NCI-H2171 treated with DMSO at 0.1 percent for 48 hours (cell line): ENCODE data around the gene KRT6A.

Experiments
- DNase-seq: peaks from one replicate; lab custom pipeline; 2025; lab: John Stamatoyannopoulos, UW

The KRT6A gene

DNA sequence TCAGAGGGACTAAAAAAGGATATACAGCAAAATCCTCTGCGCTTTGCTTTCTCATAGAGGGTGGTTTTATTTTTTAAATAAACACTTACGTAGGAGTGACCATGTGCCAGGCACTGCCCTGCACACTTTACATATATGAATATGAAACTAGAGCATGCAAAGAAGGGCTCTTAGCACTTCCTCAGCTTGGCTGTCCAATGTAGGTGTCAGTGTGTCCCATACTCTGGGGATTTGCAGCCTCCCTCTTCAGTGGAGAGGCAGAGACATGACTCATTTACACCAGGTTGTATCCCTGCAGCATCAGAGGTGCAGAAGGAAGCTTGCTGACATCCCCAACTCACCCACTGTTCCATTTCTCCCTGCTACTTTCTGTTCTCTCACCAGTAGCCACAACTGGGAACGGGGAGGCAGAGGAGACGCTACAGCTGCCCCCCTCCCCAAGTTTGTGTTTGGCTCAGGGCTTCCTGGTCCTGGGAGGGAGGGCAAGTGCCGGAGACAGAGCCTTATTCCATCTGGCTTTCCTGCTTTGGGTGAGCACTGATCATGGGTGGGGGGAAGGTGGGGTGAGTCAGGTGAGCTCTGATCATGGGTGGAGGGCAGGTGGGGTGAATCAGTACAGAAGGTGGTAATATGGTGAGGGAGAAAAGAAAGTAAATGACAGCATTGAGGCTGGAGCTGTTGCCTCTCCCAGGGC is 32.0 kb upstream of the KRT6A start:
- DNase-seq: no peak

DNA sequence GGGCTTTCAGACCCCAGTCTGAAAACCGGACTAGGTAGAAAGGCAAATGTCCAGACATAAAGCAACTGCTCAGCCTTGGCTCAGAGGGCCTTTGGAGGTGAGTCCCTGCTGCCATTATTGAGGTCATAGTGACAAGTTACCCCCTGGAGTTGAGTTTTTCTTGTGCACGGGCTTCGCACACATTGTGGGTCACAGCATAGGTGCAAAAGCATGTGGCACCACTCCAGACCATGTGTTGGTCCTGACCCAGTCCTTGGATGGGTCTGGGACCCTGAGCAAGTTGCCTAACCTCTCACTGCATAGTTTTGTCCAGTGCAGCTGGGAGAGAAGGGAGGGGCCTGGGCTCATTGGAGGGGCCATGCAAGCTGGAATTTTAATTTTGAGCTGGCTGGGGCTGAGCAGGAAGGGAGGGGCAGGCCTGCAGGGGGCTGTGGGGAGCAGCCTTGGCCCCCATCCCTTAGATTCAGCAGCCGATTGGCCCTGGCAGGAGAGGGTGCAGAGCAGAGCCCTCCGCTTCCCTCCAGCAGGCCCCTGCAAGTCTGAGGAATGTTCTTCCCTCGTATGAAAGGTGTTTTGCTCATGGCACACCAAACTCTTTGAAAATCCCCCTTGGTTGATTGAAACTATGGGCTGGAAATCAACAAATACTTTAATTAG is 31.3 kb upstream of the KRT6A start:
- no peak for DNase-seq

DNA sequence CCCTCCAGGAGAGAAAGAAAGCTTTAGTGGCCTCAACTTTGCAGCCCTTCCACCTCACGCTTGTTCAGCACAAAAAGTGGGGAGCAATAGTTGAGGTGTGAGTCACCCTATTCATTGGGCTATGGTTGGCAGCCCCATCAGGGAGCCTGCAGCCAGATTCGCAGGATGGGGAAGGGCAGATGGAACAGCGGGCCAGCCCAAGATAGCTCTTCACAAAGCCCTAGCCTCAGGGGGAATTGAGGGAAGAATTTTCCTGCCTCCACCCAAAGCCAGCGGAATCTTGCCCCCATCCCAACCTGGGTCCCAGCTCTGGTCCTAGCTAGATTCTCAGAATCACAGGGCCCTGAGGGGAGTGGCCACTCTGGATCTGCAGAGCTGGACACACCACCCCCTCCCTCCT is 30.8 kb upstream of the KRT6A start:
- DNase-seq: no peak

DNA sequence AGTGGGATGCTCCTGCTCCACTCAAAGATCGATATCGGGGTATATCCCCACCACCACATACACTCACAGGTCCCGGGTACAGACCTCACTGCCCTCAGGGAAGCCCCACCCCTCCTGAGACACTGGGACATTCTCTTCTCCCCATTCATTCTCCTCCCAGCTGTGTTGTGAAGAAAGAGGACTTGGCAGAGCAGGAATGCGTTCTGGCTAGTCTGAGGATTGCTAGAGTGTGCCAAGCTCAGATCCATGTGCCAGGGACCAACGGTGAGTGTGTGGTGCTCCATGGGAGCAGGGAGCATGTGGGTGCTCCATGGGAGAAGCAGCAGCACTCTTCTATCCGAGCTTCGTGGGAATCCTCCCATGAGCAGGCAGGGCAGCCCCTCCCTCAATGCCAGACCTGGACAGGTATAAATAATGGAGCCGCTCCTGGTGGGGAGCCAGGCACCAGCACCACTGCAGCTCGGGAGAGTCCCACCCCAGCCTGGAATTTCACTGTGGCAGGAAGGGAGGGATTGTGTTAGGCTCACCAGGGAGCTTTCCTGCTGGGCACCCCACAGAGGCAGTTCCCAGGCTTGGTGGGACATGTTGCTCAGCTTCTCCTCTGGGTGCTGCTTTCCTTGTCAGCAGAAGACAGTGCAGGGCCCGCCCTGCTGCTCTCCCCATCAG is 29.4 kb upstream of the KRT6A start:
- no peak for DNase-seq

DNA sequence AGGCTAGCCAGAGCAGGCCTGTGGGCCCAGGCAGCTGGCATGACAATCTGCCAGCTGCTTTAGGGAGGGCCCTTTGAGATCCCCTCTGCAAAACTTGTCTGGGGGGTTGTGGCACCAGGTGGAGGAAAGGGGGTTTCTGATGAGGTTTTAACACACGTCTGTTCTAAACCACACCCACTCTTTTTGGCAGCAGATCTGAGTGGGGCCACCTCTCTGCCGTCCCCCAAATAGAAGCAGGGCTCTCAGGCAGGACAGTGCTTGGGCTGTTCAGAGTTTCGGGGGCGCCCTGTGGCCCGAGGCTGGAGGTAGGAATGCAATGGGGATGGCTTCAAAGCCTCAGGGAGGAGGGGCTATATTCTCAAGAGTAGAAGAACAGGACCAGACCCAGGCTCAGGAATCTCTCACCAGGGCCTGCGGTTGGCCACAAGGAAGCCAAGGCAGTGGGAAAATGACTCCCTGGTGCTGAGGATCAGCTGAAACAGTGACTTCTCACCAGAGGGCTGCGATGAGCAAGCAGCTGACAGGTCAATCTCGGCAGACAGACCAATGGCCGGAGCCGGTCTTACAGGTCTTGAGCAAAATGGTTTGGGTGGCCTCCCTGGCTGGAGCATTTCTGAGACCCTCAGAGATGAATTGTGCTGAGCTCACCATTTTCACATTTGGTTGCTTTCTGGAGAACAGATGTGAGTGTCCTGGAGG is 28.7 kb upstream of the KRT6A start:
- peak; percentile 67 for DNase-seq

DNA sequence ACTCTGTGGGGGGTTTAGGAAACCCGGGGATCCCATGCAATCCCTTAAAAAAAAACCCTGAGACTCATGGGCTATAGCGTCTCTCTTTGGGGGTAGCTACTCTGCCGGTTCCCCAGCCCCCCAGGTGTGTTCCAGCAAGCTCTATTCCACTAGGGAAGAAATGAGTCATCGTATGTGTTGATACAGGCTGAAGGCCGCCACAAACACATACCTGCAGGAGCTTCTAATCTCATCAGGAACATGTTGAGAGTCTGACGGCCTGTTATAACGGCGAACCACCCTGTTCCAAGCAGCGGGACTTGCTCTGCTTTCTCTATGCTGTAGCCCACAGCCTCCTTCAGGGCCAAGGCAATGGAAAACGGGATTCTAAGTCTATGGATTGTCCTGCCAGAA is 28.1 kb upstream of the KRT6A start:
- no peak for DNase-seq

DNA sequence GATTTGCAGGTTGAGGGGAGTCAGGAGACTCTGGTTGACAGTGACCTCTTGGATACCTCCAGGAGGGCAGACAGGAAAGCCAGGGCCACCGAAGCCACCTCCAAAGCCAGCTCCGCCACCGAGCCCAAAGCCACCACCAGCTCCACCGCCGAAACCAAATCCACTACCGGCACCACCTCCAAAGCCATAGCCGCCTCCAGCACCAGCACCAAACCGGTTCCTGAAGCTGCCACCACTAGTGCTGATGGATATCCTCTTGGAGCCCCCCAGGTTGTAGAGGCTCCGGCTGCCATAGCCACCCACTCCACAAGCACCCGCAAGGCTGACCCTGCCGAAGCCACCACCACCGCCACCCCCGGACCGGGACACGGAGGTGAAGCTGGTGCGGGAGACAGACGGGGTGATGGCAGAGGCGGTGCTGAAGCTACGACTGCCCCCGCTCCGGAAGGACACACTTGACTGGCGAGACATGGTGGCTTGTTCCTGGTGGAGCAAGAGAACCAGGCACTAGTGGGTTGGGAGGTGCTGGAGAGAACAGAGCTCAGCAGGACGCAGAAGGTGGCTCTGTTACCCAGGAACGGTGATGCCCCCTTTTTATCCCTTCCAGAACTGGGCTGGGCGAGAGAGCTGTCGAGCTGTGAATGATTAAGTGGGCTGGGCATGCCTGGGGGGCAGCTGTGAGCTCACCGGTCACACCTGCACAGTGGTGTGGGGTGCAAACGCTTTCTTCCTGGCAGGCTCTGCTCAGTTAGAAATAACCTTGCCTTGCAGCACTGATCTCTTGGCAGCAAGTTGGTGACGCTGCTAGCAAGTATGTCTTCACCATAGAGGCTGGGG is 27.0 kb upstream of the KRT6A start, which contains the start of gene KRT5:
Gene KRT5, minus strand, starts transcription at position 569 of the 837 bp plus-strand sequence. Its CDS starts 98 bp downstream, at position 471.
- no peak for DNase-seq

DNA sequence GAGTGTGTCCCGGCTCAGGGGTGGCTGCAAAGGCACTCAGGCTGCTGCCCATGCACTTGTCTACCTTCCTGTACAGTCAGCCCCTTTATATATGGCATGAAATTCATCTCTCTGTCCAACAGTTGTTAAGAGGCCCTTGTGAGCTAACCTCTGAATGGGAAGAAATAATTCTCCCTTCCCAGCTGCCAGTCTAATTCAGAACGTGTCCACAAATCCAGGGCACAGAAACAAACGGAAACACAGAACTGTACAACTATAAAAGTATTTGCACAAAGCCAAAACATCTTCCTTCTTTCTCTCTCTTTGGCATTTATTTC is 26.3 kb upstream of the KRT6A start:
- DNase-seq: no peak

DNA sequence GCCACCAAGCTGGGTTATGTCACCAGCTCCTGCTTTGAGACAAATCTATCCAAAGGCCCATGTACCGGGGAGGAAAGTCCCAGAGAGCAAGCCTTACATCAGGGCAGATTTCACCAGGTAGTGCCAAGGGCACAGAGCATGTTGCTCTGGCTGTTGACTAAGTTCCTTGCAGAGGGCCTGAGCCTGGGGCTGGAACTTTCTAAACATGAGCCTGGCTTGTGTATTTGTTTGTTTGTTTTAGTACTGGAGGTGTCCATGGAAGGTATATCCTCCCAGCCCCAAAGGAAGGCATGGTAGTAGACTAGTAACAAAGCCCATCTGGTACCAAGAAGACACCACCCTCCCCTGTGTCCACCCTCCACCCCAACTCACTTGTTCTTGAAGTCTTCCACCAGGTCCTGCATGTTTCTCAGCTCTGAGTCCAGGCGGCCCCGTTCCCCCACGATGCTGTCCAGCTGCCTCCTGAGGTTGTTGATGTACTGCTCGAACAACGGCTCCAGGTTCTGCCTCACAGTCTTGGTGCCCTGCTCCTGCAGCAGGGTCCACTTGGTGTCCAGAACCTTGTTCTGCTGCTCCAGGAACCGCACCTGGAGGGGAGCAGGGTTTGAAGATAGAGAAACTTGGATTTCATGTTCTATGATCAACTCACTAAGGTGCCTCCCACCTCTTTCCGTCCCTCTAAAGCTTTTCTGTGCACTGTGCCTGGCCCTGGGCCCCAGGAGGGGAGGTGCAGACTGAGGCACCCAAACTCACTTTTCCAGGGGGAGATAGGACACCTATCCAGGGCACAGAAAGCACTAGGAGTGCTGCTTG is 25.7 kb upstream of the KRT6A start:
- DNase-seq: no peak

DNA sequence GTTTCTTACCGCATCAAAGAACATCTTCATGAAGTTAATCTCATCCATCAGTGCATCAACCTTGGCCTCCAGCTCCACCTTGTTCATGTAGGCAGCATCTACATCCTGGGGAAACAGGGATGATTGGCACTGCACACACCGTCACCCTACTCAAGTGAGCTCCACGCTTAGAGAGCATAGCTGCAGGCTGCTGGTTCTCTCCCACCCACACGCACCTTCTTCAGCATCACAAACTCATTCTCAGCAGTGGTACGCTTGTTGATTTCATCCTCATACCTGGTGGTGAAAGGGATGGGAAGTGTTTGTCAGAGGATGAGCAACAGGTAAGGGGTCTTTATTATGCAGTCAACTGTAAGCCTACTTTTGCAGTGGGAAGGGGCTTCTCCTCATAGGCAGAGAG is 24.8 kb upstream of the KRT6A start:
- DNase-seq: no peak

DNA sequence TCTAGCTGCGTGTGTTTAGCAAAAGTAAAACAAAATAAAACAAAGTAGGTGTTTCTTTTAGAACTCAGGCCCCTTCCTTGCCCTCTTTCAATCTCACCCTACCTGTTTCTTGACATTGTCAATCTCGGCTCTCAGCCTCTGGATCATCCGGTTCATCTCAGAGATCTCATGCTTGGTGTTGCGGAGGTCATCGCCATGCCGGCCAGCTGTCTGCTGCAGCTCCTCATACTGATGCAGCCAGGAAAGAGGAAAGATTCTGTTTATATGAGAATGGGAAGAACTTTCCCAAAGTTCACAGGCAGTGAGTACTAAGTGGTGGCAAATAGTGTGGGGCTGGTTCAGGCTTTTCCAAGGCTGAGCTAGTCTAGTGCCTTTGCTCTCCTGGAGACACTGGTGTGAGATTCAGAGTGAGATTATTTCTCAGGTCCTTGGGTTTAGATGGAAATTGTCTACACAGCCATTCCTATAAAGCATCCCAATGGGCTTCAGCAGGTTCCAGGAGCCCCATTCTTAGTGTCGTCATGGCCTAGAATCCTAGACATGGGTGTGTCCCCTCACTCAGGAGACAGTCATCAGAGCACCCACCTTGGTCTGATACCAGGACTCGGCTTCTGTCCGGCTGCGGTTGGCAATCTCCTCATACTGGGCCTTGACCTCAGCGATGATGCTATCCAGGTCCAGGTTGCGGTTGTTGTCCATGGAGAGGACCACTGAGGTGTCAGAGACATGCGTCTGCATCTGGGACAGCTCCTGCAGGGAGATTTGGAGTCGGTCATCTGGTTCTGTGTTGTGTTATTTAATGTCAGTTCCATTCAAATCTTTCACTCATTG is 24.2 kb upstream of the KRT6A start:
- DNase-seq: no peak

DNA sequence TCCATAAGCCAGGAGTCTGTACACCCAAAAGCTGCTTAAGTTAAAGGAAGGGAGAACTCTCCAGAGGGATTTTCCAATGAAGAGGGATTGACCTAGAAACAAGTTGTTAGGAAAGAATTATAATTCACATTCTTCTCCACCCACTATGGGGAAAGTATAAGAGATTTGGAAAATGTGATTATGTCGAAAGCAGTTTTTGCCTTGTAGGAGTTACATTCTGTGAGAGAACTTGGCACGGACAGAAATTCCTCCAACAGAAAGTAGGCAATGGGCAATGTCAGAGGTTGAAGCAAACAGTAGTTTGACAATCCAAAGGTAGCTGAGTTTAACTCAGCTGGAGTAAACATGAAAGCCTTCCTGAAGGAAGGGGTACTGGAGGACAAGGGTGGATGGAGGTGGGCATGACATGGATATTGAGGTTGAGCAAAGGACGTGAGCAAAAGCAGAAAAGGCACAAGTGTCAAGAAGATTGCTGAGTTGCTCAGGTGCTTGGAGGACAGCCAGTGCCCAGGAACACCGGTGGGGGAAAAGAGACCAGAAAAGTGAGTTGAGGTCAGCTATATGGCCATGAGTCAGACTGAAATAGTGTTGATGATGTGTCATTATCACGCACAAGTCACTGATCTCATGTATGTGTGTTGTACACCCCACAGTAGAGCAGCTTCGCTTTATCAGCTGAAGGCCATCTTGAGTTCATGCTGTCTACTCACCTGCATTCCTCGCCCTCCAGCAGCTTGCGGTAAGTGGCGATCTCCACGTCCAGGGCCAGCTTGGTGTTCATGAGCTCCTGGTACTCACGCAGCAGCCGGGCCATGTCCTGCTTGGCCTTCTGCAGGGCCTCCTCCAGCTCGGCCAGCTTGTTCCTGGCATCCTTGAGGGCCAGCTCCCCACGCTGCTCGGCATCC is 23.1 kb upstream of the KRT6A start:
- no peak for DNase-seq

DNA sequence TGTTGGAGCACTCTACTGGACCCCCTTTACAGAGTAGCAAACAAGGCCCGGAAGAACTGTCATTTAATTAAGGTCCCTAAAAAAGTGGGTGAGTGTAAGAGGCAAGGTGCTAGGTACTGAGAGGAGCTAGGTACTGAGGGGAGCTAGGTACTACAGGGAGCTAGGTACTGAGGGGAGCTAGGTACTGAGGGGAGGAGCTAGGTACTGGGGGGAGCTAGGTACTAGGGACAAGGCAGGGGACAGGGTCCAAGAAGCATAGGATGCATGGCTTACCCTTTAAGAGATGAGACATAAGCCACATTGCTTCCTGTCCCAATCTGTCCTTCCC is 22.2 kb upstream of the KRT6A start:
- no peak for DNase-seq

DNA sequence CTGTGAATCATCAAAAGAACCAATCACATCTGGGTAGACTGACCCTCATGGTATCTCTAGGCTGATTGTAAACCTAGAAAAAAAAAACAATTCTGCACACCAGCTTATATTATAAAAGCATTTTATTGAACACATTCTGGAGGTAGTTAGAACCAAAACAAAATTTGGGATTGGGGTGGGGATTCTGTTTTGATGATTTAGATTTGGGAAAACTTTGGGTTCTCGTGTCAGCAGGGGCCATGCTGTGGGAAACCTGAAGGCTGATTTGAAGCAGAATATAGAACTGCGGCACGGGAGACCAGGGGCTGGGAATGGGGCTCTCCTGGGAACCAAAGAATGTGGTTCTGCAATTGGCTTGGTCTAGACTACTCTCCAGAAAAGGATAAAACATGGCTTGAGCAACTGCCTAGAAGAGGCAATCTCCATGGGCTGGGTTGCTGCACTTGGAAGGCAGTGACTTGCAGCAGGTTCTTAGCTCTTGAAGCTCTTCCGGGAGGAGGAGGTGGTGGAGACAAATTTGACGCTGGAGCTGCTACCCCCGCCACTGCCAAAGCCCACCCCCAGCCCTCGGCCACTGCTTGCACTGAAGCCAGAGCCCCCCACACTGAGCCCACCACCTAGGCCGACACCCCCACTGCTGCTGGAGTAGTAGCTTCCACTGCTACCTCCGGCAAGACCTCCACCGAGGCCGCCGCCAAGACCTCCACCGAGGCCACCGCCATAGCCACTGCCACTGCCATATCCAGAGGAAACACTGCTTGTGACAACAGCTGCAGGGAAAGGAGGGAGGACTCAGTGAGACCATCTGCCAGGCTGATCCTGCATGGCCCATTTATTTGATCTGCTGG is 21.6 kb upstream of the KRT6A start:
- no peak for DNase-seq

DNA sequence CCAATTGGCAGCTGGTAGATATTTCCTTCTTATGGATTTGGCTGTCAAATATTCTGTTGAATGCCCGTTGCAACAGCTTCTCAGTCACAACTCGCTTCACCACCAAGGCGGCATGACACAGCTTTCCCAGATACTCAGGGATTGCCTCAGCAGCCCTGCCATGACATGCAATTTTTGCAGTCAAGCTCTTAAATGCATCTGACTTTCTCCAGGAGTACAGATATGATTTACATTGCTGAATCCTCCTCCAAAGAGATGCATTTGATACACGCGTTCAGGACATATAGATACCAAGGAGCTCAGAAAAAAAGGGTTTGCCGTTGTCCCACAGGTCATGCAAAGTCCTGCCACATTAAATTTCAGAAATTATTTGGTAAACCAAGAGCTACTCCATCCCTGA is 20.7 kb upstream of the KRT6A start:
- DNase-seq: no peak

DNA sequence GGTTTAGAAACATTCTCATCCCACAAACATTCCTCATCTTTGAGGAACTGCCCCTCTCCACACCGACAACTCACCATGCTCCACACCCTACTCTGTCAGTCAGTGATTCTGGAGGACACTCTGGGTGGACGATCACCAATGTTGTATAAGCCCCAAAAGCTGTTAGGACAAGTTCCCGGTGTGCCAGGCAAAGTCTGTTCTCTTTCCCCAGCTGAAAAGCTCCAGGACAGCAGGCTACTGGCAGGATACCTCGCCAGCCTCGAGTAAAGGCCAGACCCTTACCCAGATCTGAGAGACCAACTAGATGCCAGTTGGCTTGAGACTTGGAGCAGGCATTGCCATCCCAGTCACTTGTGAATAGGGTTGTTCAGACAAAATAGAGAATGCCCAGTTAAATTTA is 15.2 kb upstream of the KRT6A start:
- no peak for DNase-seq

DNA sequence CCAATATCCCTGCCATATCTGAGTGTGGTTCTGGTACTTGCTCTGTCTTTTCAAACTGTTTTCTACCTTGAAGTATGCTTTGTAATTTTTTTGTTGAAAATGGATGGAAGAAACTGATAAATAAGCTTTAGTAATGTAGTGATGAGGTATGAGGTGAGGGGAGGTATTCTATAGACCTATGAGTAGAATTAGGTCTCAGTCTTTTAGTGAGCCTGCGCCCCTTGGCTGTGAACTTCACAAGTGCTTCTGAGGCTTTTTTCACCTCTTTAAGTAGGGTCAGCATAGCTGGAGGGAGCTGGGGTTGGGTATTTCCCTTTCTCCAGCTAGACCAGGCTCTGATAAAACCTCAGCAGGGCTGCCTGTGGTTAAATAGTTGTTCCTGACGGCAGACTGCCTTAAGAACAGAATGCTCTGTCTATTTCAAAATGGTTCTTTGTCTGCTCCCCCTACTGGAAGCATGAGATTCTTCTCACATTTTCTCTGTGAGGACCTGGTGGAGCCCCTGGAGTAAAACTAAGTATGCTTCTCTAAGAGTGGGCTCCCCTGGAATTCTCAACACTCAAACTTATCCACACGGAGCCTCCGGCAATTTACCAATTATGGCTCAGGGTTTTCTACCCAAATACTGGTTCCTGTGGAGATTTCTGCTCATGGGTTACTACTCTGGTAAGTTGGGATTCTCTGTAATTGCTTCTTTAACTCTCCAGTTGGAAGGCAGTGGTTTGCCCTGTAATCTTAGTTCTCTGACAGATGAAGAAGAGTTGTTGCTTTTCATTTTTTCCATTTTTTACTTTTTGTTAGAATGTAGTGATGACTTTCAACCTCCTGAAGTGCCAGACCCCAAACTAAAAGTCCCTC is 14.0 kb upstream of the KRT6A start:
- DNase-seq: peak; percentile 25
